ENCODE measurements around the gene HDAC9.

HDAC9 gene

DNA sequence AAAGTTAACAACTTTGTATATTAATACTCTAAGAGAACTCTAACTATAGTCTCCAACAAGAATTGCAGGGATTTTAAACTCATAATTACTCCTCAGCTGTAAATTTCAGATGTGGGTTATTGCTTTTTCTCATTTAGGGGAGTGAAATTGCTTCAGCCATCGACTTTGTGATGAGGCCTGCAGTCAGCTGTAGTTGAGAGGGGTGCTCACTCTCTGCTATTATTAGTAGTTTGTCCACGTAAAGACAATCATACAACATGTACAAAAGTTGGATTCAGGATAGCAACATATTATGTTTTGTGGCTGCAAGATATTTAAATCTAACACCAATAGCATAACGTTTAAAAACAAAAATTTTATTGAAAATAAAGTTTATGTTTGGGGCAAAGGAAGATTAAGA is 28.7 kb downstream of the HDAC9 start (continued):
- TF ChIP-seq, protein P1, sequence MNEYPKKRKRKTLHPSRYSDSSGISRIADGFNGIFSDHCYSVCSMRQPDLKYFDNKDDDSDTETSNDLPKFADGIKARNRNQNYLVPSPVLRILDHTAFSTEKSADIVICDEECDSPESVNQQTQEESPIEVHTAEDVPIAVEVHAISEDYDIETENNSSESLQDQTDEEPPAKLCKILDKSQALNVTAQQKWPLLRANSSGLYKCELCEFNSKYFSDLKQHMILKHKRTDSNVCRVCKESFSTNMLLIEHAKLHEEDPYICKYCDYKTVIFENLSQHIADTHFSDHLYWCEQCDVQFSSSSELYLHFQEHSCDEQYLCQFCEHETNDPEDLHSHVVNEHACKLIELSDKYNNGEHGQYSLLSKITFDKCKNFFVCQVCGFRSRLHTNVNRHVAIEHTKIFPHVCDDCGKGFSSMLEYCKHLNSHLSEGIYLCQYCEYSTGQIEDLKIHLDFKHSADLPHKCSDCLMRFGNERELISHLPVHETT (tag by site-specific recombination; IDR thresholded peaks at IDR 0.05) = no peak
- TF ChIP-seq ZSCAN30 (tag by site-specific recombination; IDR thresholded peaks at IDR 0.05) = no peak
- TF ChIP-seq ZNF792 (tag by site-specific recombination; IDR thresholded peaks at IDR 0.05) = no peak
- no peak for TF ChIP-seq YY1 (tag by site-specific recombination; IDR thresholded peaks at IDR 0.05)
- no peak for TF ChIP-seq ZNF354C (tag by site-specific recombination; IDR thresholded peaks at IDR 0.05; ENCODE audit: borderline replicate concordance, low read depth)
- no peak for TF ChIP-seq GLIS2 (tag by site-specific recombination; IDR thresholded peaks at IDR 0.05)

DNA sequence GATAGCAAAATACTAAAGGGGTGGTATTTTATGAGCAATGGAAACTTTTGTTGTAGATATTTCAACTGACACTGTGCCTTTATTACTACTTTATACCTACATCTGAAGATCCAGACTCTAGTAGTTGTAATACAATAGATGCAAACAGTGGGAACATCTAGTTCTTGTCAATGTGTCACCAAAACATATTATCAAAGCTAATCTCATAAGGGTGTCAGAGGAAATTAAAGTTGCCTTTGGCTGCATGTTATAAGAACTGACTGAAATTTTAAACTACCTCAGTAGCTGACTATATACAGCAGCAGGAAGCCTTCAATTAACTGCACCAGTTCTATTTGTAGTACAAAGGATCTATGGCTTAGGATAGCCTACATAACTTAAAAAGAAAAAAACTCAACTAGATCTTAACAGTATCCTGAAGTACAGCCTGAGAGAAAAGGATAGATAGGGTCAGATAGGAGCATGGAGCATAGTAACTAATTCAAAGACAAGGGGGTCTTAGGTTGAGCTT is 30.9 kb downstream of the HDAC9 start:
- Histone ChIP-seq H3K9me3 (ENCODE audit: control insufficient read depth, insufficient read depth, low read depth, low read length) (no peaks in the 10 kb centered on the region), H3K27ac (ENCODE audit: extremely low read depth, low read depth, low read length) (no peak overlapping the region), H3K4me1 (ENCODE audit: control insufficient read depth, insufficient read depth, low read length) (no peaks in the 10 kb centered on the region), H3K36me3 (ENCODE audit: control insufficient read depth in 2 of 2, insufficient read depth in 1 of 2, low read length in 2 of 2) (no peaks in the 10 kb centered on the region), H3K4me3 (ENCODE audit: low read depth, low read length) (no peak overlapping the region)
- POLR2A ChIA-PET = no interaction called here
- TF ChIP-seq GFI1B (tag by site-specific recombination; IDR thresholded peaks at IDR 0.05) (no peak), EGR2 (tag by site-specific recombination; IDR thresholded peaks at IDR 0.05; ENCODE audit: low read depth) (no peak), ZBTB1 (tag by site-specific recombination; IDR thresholded peaks at IDR 0.05) (no peak), ZNF239 (tag by site-specific recombination; IDR thresholded peaks at IDR 0.05) (no peak), ZNF510 (tag by site-specific recombination; IDR thresholded peaks at IDR 0.05; ENCODE audit: insufficient replicate concordance) (no peak), ZNF529 (tag by site-specific recombination; IDR thresholded peaks at IDR 0.05; ENCODE audit: insufficient replicate concordance) (no peak), ZBTB21 (tag by site-specific recombination; IDR thresholded peaks at IDR 0.05) (no peak), ZFP3 (tag by site-specific recombination; IDR thresholded peaks at IDR 0.05; ENCODE audit: low read depth) (no peak), ZNF670 (tag by site-specific recombination; IDR thresholded peaks at IDR 0.05; ENCODE audit: low read depth) (no peak), PRDM1 (tag by site-specific recombination; IDR thresholded peaks at IDR 0.05) (no peak), WT1 (tag by site-specific recombination; IDR thresholded peaks at IDR 0.05) (no peak), ZSCAN23 (tag by site-specific recombination; IDR thresholded peaks at IDR 0.05) (no peak)
- TF ChIP-seq, protein P2, sequence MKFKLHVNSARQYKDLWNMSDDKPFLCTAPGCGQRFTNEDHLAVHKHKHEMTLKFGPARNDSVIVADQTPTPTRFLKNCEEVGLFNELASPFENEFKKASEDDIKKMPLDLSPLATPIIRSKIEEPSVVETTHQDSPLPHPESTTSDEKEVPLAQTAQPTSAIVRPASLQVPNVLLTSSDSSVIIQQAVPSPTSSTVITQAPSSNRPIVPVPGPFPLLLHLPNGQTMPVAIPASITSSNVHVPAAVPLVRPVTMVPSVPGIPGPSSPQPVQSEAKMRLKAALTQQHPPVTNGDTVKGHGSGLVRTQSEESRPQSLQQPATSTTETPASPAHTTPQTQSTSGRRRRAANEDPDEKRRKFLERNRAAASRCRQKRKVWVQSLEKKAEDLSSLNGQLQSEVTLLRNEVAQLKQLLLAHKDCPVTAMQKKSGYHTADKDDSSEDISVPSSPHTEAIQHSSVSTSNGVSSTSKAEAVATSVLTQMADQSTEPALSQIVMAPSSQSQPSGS (tag by site-specific recombination; IDR thresholded peaks at IDR 0.05; ENCODE audit: low read depth) = no peak
- TF ChIP-seq, protein P3, sequence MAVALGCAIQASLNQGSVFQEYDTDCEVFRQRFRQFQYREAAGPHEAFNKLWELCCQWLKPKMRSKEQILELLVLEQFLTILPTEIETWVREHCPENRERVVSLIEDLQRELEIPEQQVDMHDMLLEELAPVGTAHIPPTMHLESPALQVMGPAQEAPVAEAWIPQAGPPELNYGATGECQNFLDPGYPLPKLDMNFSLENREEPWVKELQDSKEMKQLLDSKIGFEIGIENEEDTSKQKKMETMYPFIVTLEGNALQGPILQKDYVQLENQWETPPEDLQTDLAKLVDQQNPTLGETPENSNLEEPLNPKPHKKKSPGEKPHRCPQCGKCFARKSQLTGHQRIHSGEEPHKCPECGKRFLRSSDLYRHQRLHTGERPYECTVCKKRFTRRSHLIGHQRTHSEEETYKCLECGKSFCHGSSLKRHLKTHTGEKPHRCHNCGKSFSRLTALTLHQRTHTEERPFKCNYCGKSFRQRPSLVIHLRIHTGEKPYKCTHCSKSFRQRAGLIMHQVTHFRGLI (tag by site-specific recombination; IDR thresholded peaks at IDR 0.05) = no peak
- CTCF ChIA-PET = interaction anchor here (0.6 kb wide), 1 partner anchor 97 kb away, joined by 3 read pairs; no protein-coding TSS in a partner anchor

DNA sequence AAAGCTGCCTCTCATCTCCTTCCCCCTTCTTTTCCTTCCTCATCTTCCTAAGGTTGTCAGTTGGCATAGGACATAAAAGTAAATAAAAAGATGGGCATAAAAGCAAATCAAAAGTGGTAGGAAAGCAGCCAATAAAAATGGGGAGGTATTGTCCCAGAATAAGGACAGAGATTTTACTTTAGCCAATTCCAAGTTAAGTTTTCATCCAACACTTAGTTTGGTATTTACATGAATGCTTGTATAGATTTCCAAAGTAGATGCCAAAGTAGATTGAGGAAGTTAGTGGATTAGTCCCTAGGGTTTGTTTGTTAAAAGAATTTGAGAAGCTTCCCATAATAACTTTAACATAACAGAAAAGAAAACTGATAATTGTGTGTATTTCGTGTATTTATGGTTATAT is 33.7 kb downstream of the HDAC9 start:
- CTCF ChIA-PET = interaction anchor here (0.5 kb wide), 1 partner anchor 26 kb away, joined by 3 read pairs; no protein-coding TSS in a partner anchor
- Histone ChIP-seq H3K9me3 (ENCODE audit: control insufficient read depth, insufficient read depth, low read depth, low read length) (no peaks in the 10 kb centered on the region), H3K27ac (ENCODE audit: extremely low read depth, low read depth, low read length) (no peak overlapping the region), H3K36me3 (ENCODE audit: control insufficient read depth in 2 of 2, insufficient read depth in 1 of 2, low read length in 2 of 2) (no peaks in the 10 kb centered on the region), H3K4me3 (ENCODE audit: low read depth, low read length) (no peak overlapping the region), H3K4me1 (ENCODE audit: control insufficient read depth, insufficient read depth, low read length) (no peaks in the 10 kb centered on the region)
- POLR2A ChIA-PET = no interaction called here
- TF ChIP-seq, protein P4, sequence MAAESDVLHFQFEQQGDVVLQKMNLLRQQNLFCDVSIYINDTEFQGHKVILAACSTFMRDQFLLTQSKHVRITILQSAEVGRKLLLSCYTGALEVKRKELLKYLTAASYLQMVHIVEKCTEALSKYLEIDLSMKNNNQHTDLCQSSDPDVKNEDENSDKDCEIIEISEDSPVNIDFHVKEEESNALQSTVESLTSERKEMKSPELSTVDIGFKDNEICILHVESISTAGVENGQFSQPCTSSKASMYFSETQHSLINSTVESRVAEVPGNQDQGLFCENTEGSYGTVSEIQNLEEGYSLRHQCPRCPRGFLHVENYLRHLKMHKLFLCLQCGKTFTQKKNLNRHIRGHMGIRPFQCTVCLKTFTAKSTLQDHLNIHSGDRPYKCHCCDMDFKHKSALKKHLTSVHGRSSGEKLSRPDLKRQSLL (tag by site-specific recombination; IDR thresholded peaks at IDR 0.05) = no peak
- TF ChIP-seq ZXDB (tag by site-specific recombination; IDR thresholded peaks at IDR 0.05) (no peak), ZNF292 (tag by site-specific recombination; IDR thresholded peaks at IDR 0.05; ENCODE audit: borderline replicate concordance, low read depth) (no peak), ZNF19 (tag by site-specific recombination; IDR thresholded peaks at IDR 0.05; ENCODE audit: low read depth) (no peak), ZNF391 (tag by site-specific recombination; IDR thresholded peaks at IDR 0.05; ENCODE audit: borderline replicate concordance, low read depth) (no peak)
- TF ChIP-seq, protein P5, sequence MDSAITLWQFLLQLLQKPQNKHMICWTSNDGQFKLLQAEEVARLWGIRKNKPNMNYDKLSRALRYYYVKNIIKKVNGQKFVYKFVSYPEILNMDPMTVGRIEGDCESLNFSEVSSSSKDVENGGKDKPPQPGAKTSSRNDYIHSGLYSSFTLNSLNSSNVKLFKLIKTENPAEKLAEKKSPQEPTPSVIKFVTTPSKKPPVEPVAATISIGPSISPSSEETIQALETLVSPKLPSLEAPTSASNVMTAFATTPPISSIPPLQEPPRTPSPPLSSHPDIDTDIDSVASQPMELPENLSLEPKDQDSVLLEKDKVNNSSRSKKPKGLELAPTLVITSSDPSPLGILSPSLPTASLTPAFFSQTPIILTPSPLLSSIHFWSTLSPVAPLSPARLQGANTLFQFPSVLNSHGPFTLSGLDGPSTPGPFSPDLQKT (IDR thresholded peaks at IDR 0.05; ENCODE audit: borderline replicate concordance, low read depth, low read length) = no peak
- TF ChIP-seq, protein P6, sequence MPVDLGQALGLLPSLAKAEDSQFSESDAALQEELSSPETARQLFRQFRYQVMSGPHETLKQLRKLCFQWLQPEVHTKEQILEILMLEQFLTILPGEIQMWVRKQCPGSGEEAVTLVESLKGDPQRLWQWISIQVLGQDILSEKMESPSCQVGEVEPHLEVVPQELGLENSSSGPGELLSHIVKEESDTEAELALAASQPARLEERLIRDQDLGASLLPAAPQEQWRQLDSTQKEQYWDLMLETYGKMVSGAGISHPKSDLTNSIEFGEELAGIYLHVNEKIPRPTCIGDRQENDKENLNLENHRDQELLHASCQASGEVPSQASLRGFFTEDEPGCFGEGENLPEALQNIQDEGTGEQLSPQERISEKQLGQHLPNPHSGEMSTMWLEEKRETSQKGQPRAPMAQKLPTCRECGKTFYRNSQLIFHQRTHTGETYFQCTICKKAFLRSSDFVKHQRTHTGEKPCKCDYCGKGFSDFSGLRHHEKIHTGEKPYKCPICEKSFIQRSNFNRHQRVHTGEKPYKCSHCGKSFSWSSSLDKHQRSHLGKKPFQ (tag by site-specific recombination; IDR thresholded peaks at IDR 0.05) = no peak
